Measurements from ENCODE around the gene ETV1.

- TF ChIP-seq FOXM1 (IDR thresholded peaks at IDR 0.05; ENCODE audit: borderline replicate concordance, low read depth) (no peak), TAF1 (IDR thresholded peaks at IDR 0.05; ENCODE audit: low read depth) (no peak), CREB1 (IDR thresholded peaks at IDR 0.05; ENCODE audit: low read depth) (no peak), RAD21 (IDR thresholded peaks at IDR 0.05; ENCODE audit: low read depth) (no peak), TEAD4 (IDR thresholded peaks at IDR 0.05) (no peak), EP300 (IDR thresholded peaks at IDR 0.05; ENCODE audit: borderline replicate concordance) (no peak), EGR1 (IDR thresholded peaks at IDR 0.05) (no peak), USF1 (IDR thresholded peaks at IDR 0.05) (no peak), YY1 (IDR thresholded peaks at IDR 0.05; ENCODE audit: low read depth) (no peak), CEBPB (IDR thresholded peaks at IDR 0.05) (no peak)
These were observed 107.4 kb downstream of the ETV1 start for GRCh38 chr7:13882051-13882450.
